Right cardiac atrium (tissue), 5 donors: Measurements from ENCODE around the gene CDK14. TPM values are rescaled to one million over a fixed set of nuclear protein-coding genes. Genes with fewer than 3 reads are reported as not detected.

Experiments used
- ATAC-seq, 2 donors: fragments of 200-7000 bp; cut with Tn5 transposase; one replicate each; pipeline versions ENCODE4 v1.8.0 to v1.9.1; 2020; ENCODE audit warnings: moderate library complexity in 2 of 2, mild to moderate bottlenecking in 1 of 2
- DNase-seq, 3 donors: peaks; one replicate each; pipeline ENCODE4 v3.0.0-alpha.2; 2020
- H3K27ac ChIP-seq: one replicate; pipeline ENCODE4 v1.5.1; 2013; ENCODE audit warnings: mild to moderate bottlenecking, low read length, control low read depth, moderate library complexity
- H3K27me3 ChIP-seq: one replicate; pipeline ENCODE4 v1.6.1; 2013; ENCODE audit not compliant: control insufficient read depth, insufficient read depth
- H3K4me1 ChIP-seq: one replicate; pipeline ENCODE4 v1.6.1; 2013; ENCODE audit warnings: low read length; ENCODE audit not compliant: control insufficient read depth, insufficient read depth
- H3K4me3 ChIP-seq: one replicate; pipeline ENCODE4 v1.5.1; 2013; ENCODE audit warnings: low read length, control low read depth
- H3K9me3 ChIP-seq: one replicate; pipeline ENCODE4 v1.6.1; 2013; ENCODE audit warnings: low read length; ENCODE audit not compliant: control insufficient read depth
- WGBS: extraction: QIAGEN DNeasy Blood & Tissue Kit; methylation state at CpG from one replicate; pipeline ENCODE4 v1.1.7; 2013; 5-methylcytosine and 5-hydroxymethylcytosine counted together
- intact Hi-C, 4 donors: fragments of 100-400 bp; cut with DNase I; formaldehyde crosslinking; loops; one replicate each; pipeline versions ENCODE4 v1.11.0 to v1.14.0; 2022 to 2023
- polyA plus RNA-seq: library from polyadenylated mRNA; stranded (reverse); fragments of 200-250 nt; gene quantifications from one replicate; pipeline ENCODE4 v1.2.3, GENCODE V29; 2013
- total RNA-seq, 4 donors: library from RNA; stranded (reverse); fragmentation: NEBNext Ultra II Directional; extraction: Animal tissue kit (Norgen Biotek cat#: 25700); gene quantifications; one replicate each; pipeline ENCODE4 v1.2.1, GENCODE V29; 2021
- donor health status: healthy with polysubstance abuse.
- donor health status: DM: no; HTN: yes; CAD: no.
- donor health status: DM: no; HTN: no; CAD: no.
- donor health status: DM: no; HTN: yes; CAD: no; lungs with severe emphysema.
- donor health status: DM: yes; HTN: yes; CAD: no.

CDK14 gene
- total and polyA plus RNA-seq, 5 donors: 10.7 to 93.1 (median 59.6) TPM

DNA sequence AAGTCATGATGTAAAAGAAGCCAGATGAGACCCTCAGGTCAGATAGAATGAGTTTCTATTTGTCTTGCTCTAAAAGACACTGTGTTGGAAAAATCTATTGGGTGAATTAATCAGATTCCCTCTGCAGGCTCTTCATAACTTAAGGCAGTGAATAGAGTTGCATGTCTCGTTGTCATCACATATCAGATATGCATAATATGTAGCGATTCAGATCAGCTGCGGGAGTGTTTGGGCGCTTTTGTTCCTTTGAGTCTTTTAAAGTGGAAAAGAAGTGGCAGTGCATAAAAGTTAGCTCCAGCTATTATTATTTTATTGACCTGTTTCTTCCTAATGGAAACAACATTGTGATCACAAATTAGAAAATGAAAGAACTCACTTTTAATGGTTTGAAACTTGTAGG, 84.4 kb downstream of the CDK14 start:
- ATAC-seq: no peak
- H3K4me3 ChIP-seq: no peak overlapping the region
- no peak overlapping the region for H3K27ac ChIP-seq
- intact Hi-C loops: no loop called here
- H3K9me3 ChIP-seq: no peaks in the 10 kb centered on the region
- WGBS: 73% methylated on average over 4 of the region's 4 CpGs
- DNase-seq: no peak
- H3K4me1 ChIP-seq: peaks cover 5% of the 10 kb centered on the region
- no peaks in the 10 kb centered on the region for H3K27me3 ChIP-seq

DNA sequence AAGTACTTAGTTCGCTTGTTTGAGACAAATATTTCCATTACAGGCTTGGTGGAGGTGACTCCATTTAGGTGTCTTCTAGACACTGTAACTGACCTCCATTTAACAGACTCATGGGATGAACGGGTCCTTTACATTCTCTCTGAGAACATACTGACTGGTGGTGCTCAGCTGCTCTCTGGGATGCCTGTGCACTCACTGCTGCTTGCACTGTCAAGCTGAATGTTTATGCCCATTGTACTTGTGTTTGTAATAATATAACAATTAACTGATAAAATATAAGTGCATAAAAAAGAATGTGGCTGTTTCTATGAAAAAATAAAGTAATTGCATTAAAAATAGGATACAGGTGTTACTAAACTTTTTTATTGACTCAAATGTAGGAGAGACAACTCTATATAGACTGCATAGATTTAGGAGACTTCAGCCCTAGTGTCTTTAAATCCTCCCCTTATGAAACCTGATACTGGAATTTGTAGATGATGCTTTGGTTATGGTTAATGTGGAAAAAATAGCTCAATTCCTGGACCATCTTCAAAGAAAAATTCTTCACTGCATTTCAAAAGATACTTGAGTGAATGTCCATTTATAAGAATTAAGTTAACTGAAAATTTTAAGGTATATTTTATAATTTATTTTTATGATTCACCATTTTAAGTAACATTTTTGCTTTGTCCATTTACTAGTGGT, 85.4 kb downstream of the CDK14 start:
- no peaks in the 10 kb centered on the region for H3K9me3 ChIP-seq
- ATAC-seq (no peak), DNase-seq (no peak)
- no peaks in the 10 kb centered on the region for H3K27me3 ChIP-seq
- H3K27ac ChIP-seq: no peak overlapping the region
- intact Hi-C loops: no loop called here
- H3K4me3 ChIP-seq: no peak overlapping the region
- H3K4me1 ChIP-seq: peaks cover 5% of the 10 kb centered on the region
- 50% methylated on average over 2 of the region's 2 CpGs for WGBS

DNA sequence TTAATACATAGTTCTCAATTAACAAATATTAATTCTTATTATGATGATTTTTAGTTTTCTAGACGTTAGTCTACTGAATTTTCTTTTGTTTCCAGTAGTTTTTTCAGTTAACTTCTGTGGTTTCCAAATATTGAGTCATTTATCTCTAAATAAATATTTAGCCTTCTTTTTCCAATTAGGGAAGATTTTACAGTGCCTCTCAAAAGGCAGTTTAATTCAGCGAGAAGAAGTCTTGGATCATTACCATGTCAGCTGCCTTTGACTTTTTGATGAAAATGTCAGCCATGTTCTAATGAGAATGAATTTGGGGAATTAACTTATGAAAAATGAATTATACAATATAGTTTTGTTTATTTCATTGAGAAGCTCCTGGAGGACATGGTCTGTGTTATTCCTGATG, 90.0 kb downstream of the CDK14 start:
- ATAC-seq: no peak
- WGBS: 51% methylated on average over 2 of the region's 2 CpGs

DNA sequence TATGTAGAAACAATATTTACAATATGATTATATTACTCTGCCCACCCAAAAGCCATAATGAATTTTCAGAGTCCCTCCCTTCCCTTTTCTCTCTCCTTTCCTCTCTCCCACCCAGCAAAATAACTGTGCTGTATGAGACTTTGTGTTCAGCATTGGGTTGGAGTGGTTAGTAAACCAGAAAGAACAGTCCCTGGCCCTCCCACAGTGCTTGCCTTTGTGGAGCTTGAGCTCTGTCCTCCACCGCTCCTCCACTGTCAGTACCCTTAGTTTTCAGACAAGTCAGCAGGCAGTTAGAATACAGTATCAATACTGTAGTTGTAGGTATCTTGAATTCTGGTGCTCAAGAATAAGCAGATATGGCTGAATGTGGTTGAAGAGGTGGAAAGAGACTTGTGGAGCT, 92.7 kb downstream of the CDK14 start:
- H3K27me3 ChIP-seq: no peaks in the 10 kb centered on the region
- WGBS: 80% methylated on average over 1 of the region's 1 CpG
- intact Hi-C loops: no loop called here
- peak in 1 of 2 donors; percentile 60 for ATAC-seq
- no peak for DNase-seq
- H3K27ac ChIP-seq: no peak overlapping the region
- peaks cover 2% of the 10 kb centered on the region for H3K4me1 ChIP-seq
- no peaks in the 10 kb centered on the region for H3K9me3 ChIP-seq
- H3K4me3 ChIP-seq: no peak overlapping the region

More for the DNA sequence above, 90.0 kb downstream of the CDK14 start:
- Histone ChIP-seq H3K27ac (no peak overlapping the region), H3K9me3 (no peaks in the 10 kb centered on the region), H3K4me3 (no peak overlapping the region), H3K27me3 (no peaks in the 10 kb centered on the region), H3K4me1 (peaks cover 2% of the 10 kb centered on the region)
- intact Hi-C loops: no loop called here
- no peak for DNase-seq

DNA sequence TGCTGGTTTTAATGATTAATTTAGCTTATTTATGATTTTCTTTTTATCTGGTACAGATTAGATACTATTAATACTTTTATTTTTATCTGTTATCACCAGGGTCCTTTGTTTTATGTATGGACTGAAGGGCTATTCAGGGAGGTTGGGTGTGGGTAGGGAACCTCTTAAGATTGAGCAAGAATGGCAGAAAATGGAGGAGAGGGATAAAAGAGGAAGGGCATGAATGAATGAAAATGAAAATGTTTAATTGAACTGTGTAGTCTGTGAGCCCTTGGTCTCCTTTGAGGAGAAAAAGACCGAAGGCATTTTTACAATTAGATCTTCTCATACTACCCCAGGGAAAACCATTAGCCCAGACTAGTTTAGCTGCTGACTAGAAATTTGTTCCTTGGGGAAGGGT, 93.1 kb downstream of the CDK14 start:
- Histone ChIP-seq H3K4me1 (peaks cover 2% of the 10 kb centered on the region), H3K27me3 (no peaks in the 10 kb centered on the region), H3K4me3 (no peak overlapping the region), H3K9me3 (no peaks in the 10 kb centered on the region), H3K27ac (no peak overlapping the region)
- no peak for DNase-seq
- intact Hi-C loops: no loop called here
- no peak for ATAC-seq
- WGBS: 72% methylated on average over 1 of the region's 1 CpG

DNA sequence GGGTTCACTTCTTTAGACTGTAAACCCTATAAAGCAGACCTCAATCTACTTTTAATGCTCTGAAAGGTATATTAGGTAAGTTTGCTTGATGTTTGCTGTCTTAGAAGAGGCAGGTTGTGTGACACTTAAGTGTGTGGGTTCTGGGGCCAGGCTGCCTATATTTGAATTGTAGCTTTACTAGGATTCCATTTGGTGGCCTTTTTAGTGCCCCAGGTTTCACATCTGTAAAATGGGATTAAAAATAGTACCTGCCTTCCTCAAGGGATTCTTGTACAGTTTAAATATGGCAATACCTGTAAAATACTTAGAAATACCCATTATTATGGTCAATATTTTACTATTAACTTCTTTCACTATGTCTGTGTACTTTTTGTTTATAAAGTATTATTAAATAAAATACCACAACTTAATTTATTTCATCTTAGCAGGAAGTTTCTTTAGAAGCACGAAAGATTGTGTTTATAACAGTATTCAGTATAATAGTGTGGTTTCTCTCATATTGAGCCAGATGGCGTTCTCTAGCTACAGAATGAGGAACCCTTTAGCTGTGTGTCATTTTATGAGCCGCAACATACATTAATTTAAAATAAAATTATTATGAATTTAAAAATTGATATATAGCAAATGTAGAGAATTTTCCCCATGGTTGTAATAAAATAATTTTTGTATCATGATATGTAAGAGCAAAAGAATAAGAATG, 94.2 kb downstream of the CDK14 start:
- Histone ChIP-seq H3K9me3 (no peaks in the 10 kb centered on the region), H3K27me3 (no peaks in the 10 kb centered on the region), H3K4me3 (no peak overlapping the region), H3K4me1 (peaks cover 2% of the 10 kb centered on the region), H3K27ac (no peak overlapping the region)
- intact Hi-C loops: no loop called here
- no peak for ATAC-seq
- DNase-seq: no peak
- 88% methylated on average over 3 of the region's 3 CpGs for WGBS

DNA sequence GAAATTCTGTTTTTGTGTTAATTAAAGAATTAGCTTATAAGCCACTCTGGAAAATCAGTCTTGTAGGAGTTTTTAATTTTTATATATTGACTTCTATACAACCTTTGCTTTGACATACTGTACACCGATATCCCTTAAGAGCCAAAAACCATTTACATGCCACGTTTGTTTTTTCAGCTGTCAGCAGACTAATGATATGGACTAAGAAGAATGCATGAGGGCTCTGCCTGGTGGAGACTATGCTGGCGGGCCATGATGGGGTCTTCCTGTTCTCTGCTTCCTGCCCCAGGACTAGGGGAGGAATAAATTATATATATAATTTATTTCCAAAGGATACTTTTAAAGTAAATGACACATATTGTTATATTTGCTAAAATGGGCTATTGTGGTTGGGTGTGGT, 96.3 kb downstream of the CDK14 start:
- ATAC-seq: no peak

DNA sequence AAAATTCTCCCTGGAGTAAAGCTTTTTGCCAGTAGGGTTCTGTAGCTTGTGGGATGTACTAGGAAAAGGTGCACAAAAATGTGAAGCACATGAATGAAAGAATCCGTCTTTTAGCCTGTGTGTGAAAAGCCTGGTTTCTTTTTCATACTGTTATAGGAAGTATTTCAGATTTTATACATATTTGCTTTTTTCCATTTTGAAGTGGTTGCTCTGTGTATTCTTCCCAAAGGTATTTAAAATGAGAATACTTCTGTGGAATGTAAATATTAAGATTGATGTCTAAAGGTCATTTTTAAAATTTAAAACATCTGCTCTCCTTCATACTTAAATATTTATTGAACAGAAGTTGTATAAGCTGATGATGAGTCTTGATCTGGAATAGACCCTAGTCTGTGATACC, 96.8 kb downstream of the CDK14 start:
- H3K9me3 ChIP-seq: no peaks in the 10 kb centered on the region
- no peak overlapping the region for H3K27ac ChIP-seq
- intact Hi-C loops: no loop called here
- no peaks in the 10 kb centered on the region for H3K27me3 ChIP-seq
- WGBS: 87% methylated on average over 1 of the region's 1 CpG
- ATAC-seq (no peak), DNase-seq (no peak)
- H3K4me3 ChIP-seq: no peak overlapping the region
- H3K4me1 ChIP-seq: peaks cover 2% of the 10 kb centered on the region

More for the DNA sequence above, 96.3 kb downstream of the CDK14 start:
- H3K4me3 ChIP-seq: no peak overlapping the region
- no peak for DNase-seq
- no peaks in the 10 kb centered on the region for H3K9me3 ChIP-seq
- H3K27me3 ChIP-seq: no peaks in the 10 kb centered on the region
- intact Hi-C loops: no loop called here
- H3K4me1 ChIP-seq: peaks cover 2% of the 10 kb centered on the region
- no peak overlapping the region for H3K27ac ChIP-seq
- WGBS: 44% methylated on average over 3 of the region's 3 CpGs

DNA sequence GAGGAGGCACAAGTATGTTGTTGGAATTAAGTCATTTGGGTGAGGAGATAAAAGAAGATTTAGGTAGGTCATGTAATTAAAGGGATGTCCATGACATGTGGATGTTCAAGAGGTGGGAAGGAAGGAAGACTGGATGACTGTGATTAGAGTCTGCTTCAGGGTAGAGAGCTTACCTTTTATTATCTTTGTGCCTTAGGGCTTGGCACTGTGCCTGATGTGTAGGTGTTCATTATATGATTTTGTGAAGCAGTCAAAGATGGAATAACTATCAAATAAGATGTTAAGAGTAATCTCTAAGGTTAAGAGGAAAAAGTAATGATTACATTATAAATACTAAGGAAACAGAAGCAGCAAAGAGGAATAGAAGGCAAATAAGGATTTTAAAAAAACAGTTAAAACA, 97.8 kb downstream of the CDK14 start:
- H3K4me3 ChIP-seq: no peak overlapping the region
- no peak for ATAC-seq
- intact Hi-C loops: no loop called here
- no peak for DNase-seq
- H3K27me3 ChIP-seq: no peaks in the 10 kb centered on the region
- no peaks in the 10 kb centered on the region for H3K4me1 ChIP-seq
- H3K9me3 ChIP-seq: no peaks in the 10 kb centered on the region
- no peak overlapping the region for H3K27ac ChIP-seq

DNA sequence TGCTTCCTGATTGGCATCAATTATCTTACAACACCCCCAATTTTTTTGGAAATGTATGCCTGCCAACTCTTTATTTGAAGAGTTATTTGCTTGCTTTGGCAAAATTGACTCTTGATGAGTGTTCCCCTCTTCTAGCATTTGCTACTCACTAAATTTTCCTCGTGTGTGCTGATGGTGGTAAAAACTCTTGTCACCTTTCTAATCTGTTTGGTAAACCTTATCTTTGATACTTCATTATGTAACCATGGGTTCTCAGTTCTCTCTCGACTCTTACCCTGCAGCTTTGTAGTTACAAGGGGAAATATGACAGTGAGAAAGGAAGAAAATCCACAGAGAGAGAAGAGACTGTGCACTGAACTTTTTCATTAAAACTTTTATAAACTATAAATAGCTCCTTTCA, 102.5 kb downstream of the CDK14 start:
- DNase-seq (no peak), ATAC-seq (no peak)
- H3K27me3 ChIP-seq: no peaks in the 10 kb centered on the region
- intact Hi-C loops: no loop called here
- no peak overlapping the region for H3K27ac ChIP-seq
- H3K4me3 ChIP-seq: no peak overlapping the region
- 11% methylated on average over 2 of the region's 2 CpGs for WGBS
- peaks cover 2% of the 10 kb centered on the region for H3K4me1 ChIP-seq
- H3K9me3 ChIP-seq: no peaks in the 10 kb centered on the region

DNA sequence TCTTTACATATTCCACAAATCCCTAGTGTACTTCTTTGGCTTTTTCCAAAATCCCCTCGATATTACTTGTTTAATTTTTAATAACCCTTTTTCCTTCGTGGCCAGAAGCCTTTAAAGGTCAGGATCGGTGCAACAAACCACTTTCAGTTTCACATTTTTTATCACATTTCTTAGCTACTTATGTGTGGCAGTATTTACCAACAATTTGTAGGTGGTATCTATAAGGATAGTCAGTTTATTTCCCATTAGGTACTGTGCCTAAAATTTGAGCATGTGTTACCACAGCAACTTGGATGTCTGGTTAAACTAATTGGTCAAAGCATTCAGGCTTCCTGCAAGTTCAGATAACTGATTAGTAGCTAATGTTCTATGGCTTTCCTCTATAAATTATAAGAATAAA, 104.9 kb downstream of the CDK14 start:
- no peak for DNase-seq
- no peaks in the 10 kb centered on the region for H3K9me3 ChIP-seq
- peak overlapping the region; percentile 43 for H3K4me3 ChIP-seq
- no peak for ATAC-seq
- peaks cover 2% of the 10 kb centered on the region for H3K4me1 ChIP-seq
- 37% methylated on average over 3 of the region's 3 CpGs for WGBS
- H3K27ac ChIP-seq: no peak overlapping the region
- no peaks in the 10 kb centered on the region for H3K27me3 ChIP-seq
- intact Hi-C loops: no loop called here
